Measurements from ENCODE around the gene SHC3. TPM values are rescaled to one million over a fixed set of nuclear protein-coding genes. Genes with fewer than 3 reads are reported as not detected.

SHC3 gene
- total RNA-seq, 1 experiment from 2014 or later: 0.27 TPM

GRCh38 chr9:89172398-89172797 lies 6.2 kb downstream of the SHC3 start:
- Histone ChIP-seq H3K9ac (ENCODE audit: low read length) (no peak overlapping the region), H3K9me2 (ENCODE audit: insufficient read depth) (no peaks in the 10 kb centered on the region), H2AFZ (ENCODE audit: low read depth, low read length, poor library complexity, severe bottlenecking) (no peak overlapping the region), H3K27ac (ENCODE audit: low read depth, low read length) (no peak overlapping the region), H3K79me2 (ENCODE audit: insufficient read depth, low read length) (no peaks in the 10 kb centered on the region), H3K36me3 (ENCODE audit: control insufficient read depth in 1 of 2, insufficient read depth in 2 of 2, low read length in 2 of 2) (no peaks in the 10 kb centered on the region), H3K4me2 (ENCODE audit: low read length) (no peak overlapping the region), H3K4me1 (ENCODE audit: control insufficient read depth in 1 of 2, insufficient read depth in 2 of 2, low read length in 2 of 2) (no peaks in the 10 kb centered on the region), H3K27me3 (ENCODE audit: insufficient read depth, low read length) (no peaks in the 10 kb centered on the region), H4K20me1 (ENCODE audit: insufficient read depth) (no peaks in the 10 kb centered on the region), H3K4me3 (replicated peaks in 1 of 2; ENCODE audit: low read depth in 1 of 2, low read length in 2 of 2) (no peak overlapping the region), H3K9me3 (ENCODE audit: control insufficient read depth in 1 of 2, insufficient read depth in 1 of 2, low read depth in 1 of 2, low read length in 2 of 2) (no peaks in the 10 kb centered on the region)
- ChIA-PET POLR2A (no interaction called here), RAD21 (ENCODE audit: low non-redundant PET in 1 of 2, low total read pairs in 2 of 2, uncharacterized antibody in 2 of 2, unreplicated experiment in 2 of 2) (no interaction called here), CTCF (no interaction called here)
- DNase-seq (ENCODE audit: low read depth, low spot score) (no peak), ATAC-seq (no peak)
- no TSS peak for BruUV-seq (replicated peaks)
- TF ChIP-seq EGR1 (IDR thresholded peaks at IDR 0.05; ENCODE audit: low read depth) (no peak), TCF7L2 (IDR thresholded peaks at IDR 0.05; ENCODE audit: borderline replicate concordance, extremely low read depth, insufficient read depth, insufficient read length) (no peak), SP1 (IDR thresholded peaks at IDR 0.05; ENCODE audit: low read depth) (no peak), POLR2AphosphoS5 (IDR thresholded peaks at IDR 0.05; ENCODE audit: low read depth, low read length) (no peak), YY1 (IDR thresholded peaks at IDR 0.05; ENCODE audit: extremely low read depth, insufficient replicate concordance, low read depth, low read length) (no peak), RAD21 (IDR thresholded peaks at IDR 0.05; ENCODE audit: low read depth) (no peak), POLR2A (IDR thresholded peaks at IDR 0.05; ENCODE audit: borderline replicate concordance, extremely low read depth, insufficient read depth, insufficient read length) (no peak), SRF (IDR thresholded peaks at IDR 0.05; ENCODE audit: low read depth) (no peak), SIN3A (IDR thresholded peaks at IDR 0.05; ENCODE audit: low read depth) (no peak), ZBTB33 (IDR thresholded peaks at IDR 0.05; ENCODE audit: extremely low read depth, insufficient replicate concordance, low read length) (no peak), CBX3 (IDR thresholded peaks at IDR 0.05; ENCODE audit: low read depth) (no peak)
- intact Hi-C loops (cut with micrococcal nuclease): no loop called here

Measured in HCT116 (cell line).